ENCODE data around the gene ZNF362.

ZNF362 gene

GRCh38 chr1:33317354-33317753 lies 61.1 kb downstream of the ZNF362 start:
- Histone ChIP-seq H3K27me3 (ENCODE audit: insufficient read depth, low read length) (no peaks in the 10 kb centered on the region; the same call in 1 of the 2 replicates), H3K9me3 (ENCODE audit: insufficient read depth, low read depth, low read length) (no peaks in the 10 kb centered on the region), H3K9ac (ENCODE audit: low read depth, low read length) (no peak overlapping the region), H3K4me3 (ENCODE audit: low read length) (no peak overlapping the region), H3K36me3 (ENCODE audit: insufficient read depth, low read depth, low read length) (no peaks in the 10 kb centered on the region), H3K4me1 (ENCODE audit: insufficient read depth, low read length) (no peaks in the 10 kb centered on the region), H3K27ac (ENCODE audit: low read length) (no peak overlapping the region)

DNA sequence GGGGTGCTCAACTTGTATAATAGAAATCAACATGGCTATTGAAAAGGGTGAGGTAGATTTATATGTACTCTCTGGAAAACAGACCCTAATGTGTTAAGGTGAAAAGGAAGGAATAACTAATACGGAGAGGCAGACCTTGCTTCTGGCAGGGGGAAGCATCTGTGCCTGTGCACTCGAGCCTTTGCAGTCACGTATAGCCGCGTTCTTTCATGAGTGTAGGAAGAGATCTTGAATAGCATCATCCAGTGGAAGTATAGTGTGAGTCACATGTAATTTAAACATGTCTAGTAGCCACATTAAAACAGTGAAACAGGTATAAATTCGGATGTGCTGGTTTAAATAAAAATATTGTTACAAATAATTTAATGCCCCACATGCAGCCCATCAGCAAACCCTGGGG lies 61.7 kb downstream of the ZNF362 start:
- H3K4me3 ChIP-seq (ENCODE audit: low read length), result no peak overlapping the region
- no peak overlapping the region for H3K9ac ChIP-seq (ENCODE audit: low read depth, low read length)
- no peaks in the 10 kb centered on the region for H3K9me3 ChIP-seq (ENCODE audit: insufficient read depth, low read depth, low read length)
- H3K36me3 ChIP-seq (ENCODE audit: insufficient read depth, low read depth, low read length), result no peaks in the 10 kb centered on the region
- H3K4me1 ChIP-seq (ENCODE audit: insufficient read depth, low read length), result no peaks in the 10 kb centered on the region
- no peak overlapping the region for H3K27ac ChIP-seq (ENCODE audit: low read length)
- no peaks in the 10 kb centered on the region; the same call in 1 of the 2 replicates for H3K27me3 ChIP-seq (ENCODE audit: insufficient read depth, low read length)

DNA sequence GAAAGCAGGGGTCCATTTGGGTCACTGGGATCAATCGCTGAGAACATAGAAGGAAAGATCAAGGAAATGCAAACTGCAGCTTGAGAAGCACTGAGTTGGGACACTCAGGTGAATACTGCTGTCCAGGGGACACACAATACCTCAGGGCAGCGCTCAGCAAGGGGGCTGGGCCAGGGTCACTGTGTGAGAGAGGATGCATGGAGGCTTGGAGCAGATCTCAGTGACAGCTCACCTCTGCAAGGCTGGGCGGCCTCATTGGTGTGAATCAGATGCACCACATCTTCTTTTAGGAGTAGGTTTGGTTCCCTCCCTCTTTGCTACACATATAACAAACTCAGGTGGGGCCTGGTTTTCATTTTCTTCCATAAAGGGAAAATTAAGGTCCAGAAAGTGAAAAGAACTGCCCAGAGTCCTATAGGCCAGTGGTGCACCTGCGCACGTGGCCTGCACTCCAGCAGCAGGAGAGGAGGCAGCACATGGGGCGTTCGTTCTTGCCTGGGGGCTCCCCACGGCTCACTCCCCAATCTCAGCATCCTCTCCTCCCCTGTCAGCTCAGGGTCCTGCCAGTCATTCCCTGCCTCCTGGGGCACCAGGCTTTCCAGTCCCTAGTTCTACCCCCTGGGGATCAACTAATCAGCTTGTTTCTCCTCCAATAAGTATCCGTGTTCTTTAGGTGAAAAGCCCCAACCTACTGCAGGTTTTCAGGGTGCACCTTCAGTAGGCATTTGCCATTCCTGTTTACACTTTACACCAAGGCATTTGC lies 63.1 kb downstream of the ZNF362 start:
- Histone ChIP-seq H3K4me3 (ENCODE audit: low read length) (no peak overlapping the region), H3K36me3 (ENCODE audit: insufficient read depth, low read depth, low read length) (0 out of 2 replicates have a peak, but pooled peaks cover 1% of the 10 kb centered on the region), H3K27me3 (ENCODE audit: insufficient read depth, low read length) (no peaks in the 10 kb centered on the region; the same call in 1 of the 2 replicates), H3K27ac (ENCODE audit: low read length) (no peak overlapping the region), H3K9me3 (ENCODE audit: insufficient read depth, low read depth, low read length) (no peaks in the 10 kb centered on the region), H3K4me1 (ENCODE audit: insufficient read depth, low read length) (no peaks in the 10 kb centered on the region), H3K9ac (ENCODE audit: low read depth, low read length) (no peak overlapping the region)

- Histone ChIP-seq H3K27me3 (ENCODE audit: insufficient read depth, low read length) (no peaks in the 10 kb centered on the region; the same call in 1 of the 2 replicates), H3K36me3 (ENCODE audit: insufficient read depth, low read depth, low read length) (peaks cover 8% of the 10 kb centered on the region; the same call in 1 of the 2 replicates), H3K9ac (ENCODE audit: low read depth, low read length) (no peak overlapping the region), H3K4me3 (ENCODE audit: low read length) (no peak overlapping the region), H3K4me1 (ENCODE audit: insufficient read depth, low read length) (no peaks in the 10 kb centered on the region), H3K9me3 (ENCODE audit: insufficient read depth, low read depth, low read length) (no peaks in the 10 kb centered on the region), H3K27ac (ENCODE audit: low read length) (no peak overlapping the region)
These were observed 63.8 kb downstream of the ZNF362 start for GRCh38 chr1:33319949-33320618.

DNA sequence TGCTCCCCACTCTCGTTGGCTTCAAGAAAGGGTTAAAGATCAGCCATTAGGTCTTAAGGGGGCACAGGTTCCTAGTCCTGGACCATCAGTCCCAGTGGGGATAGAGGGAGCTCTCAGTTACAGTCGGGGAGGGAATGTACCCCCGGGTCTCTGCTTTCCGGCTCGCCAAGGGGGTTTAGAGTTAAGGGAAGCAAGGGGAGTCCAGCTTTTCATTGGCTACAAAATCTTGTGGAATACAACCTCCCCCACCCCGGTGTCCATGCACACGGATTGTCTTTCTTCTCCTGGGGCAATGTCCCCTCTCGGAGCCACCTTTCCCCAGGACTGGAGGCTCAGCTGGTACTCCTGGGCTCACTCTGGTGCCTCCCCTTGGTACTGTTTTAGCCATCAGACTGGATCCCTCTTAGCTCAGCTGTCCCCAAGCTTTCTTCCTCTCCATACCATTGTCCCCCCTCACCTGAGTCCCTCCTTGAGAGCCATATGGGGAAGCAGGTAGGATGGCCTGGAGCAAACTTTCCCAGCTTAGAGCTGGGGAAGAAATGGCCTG lies 64.4 kb downstream of the ZNF362 start, which contains the start of gene A3GALT2:
TSS of gene A3GALT2 (minus strand) at position 480 of the 547 bp plus-strand sequence. CDS start at position 480, 0 bp downstream.
- H3K36me3 ChIP-seq (ENCODE audit: insufficient read depth, low read depth, low read length), result peaks cover 14% of the 10 kb centered on the region; the same call in 1 of the 2 replicates
- no peak within 1 kb of the TSS for H3K9ac ChIP-seq (ENCODE audit: low read depth, low read length)
- H3K27me3 ChIP-seq (ENCODE audit: insufficient read depth, low read length), result no peaks in the 10 kb centered on the region; the same call in 1 of the 2 replicates
- no peaks in the 10 kb centered on the region for H3K9me3 ChIP-seq (ENCODE audit: insufficient read depth, low read depth, low read length)
- no peak within 1 kb of the TSS for H3K27ac ChIP-seq (ENCODE audit: low read length)
- H3K4me3 ChIP-seq (ENCODE audit: low read length), result no peak within 1 kb of the TSS
- no peaks in the 10 kb centered on the region for H3K4me1 ChIP-seq (ENCODE audit: insufficient read depth, low read length)

DNA sequence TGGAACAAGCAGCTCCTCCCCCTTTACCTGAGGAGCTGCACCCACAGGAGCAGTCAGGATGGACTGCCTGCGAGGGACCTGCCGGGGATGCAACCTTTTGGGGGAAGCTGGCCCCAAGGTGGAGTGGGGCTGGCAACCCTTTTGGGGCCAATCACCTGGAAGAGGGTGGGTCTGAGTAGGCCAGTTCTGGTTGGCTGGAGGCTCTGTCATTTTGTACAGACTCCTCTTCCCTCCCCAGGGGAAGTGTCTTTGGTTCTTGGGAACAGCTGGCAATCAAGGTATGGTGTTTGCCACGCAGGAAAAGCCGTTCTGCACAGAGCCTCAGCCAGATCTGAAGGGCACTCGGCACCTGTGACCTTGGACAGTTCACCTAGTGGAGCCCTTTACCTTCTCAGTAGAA lies 64.9 kb downstream of the ZNF362 start:
- no peak overlapping the region for H3K27ac ChIP-seq (ENCODE audit: low read length)
- H3K27me3 ChIP-seq (ENCODE audit: insufficient read depth, low read length), result no peaks in the 10 kb centered on the region; the same call in 1 of the 2 replicates
- H3K9me3 ChIP-seq (ENCODE audit: insufficient read depth, low read depth, low read length), result no peaks in the 10 kb centered on the region
- no peaks in the 10 kb centered on the region for H3K4me1 ChIP-seq (ENCODE audit: insufficient read depth, low read length)
- no peak overlapping the region for H3K9ac ChIP-seq (ENCODE audit: low read depth, low read length)
- H3K4me3 ChIP-seq (ENCODE audit: low read length), result no peak overlapping the region
- peaks cover 18% of the 10 kb centered on the region for H3K36me3 ChIP-seq (ENCODE audit: insufficient read depth, low read depth, low read length)

- H3K36me3 ChIP-seq (ENCODE audit: insufficient read depth, low read depth, low read length), result peaks cover 26% of the 10 kb centered on the region
- no peaks in the 10 kb centered on the region for H3K9me3 ChIP-seq (ENCODE audit: insufficient read depth, low read depth, low read length)
- no peaks in the 10 kb centered on the region; the same call in 1 of the 2 replicates for H3K27me3 ChIP-seq (ENCODE audit: insufficient read depth, low read length)
- H3K4me1 ChIP-seq (ENCODE audit: insufficient read depth, low read length), result no peaks in the 10 kb centered on the region
- H3K4me3 ChIP-seq (ENCODE audit: low read length), result no peak overlapping the region
- no peak overlapping the region for H3K9ac ChIP-seq (ENCODE audit: low read depth, low read length)
- no peak overlapping the region for H3K27ac ChIP-seq (ENCODE audit: low read length)
These were observed 65.8 kb downstream of the ZNF362 start for GRCh38 chr1:33322109-33322508.

DNA sequence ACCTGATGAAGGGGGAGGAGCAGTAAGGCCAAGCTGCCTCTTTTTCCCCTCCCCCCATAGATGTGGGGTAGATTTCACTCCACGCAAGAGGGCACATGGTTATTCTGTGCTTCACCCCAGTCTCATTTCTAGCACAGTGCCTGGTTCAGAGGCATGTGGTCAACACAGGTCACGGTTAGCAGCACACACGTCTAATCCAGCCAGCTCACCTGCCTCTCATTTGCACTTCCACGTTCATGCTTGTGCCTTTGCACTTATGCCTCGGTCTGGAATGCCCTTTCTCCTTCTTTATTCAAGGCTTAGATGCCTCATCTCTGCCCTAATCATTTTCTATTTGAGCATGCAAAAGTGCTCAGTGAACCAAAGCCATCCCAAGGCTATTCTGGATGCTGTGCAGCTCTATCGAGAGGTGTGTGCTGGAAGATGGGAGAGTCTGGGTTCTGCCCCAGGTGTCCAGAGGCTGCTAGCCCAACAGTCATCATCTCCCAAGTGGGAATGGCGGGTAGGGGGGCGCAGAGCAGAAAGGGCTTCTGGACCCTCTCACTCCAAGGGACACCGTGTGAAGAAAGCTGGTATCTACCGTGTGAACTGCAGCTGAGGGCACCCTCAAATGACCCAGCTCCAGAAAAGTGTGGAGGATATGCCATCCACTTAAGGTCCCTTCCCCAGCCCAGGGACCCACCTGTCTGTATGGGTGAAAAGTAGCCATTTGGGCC lies 66.7 kb downstream of the ZNF362 start:
- Histone ChIP-seq H3K4me1 (ENCODE audit: insufficient read depth, low read length) (no peaks in the 10 kb centered on the region), H3K4me3 (ENCODE audit: low read length) (no peak overlapping the region), H3K9me3 (ENCODE audit: insufficient read depth, low read depth, low read length) (no peaks in the 10 kb centered on the region), H3K36me3 (ENCODE audit: insufficient read depth, low read depth, low read length) (peaks cover 34% of the 10 kb centered on the region), H3K27me3 (ENCODE audit: insufficient read depth, low read length) (no peaks in the 10 kb centered on the region; the same call in 1 of the 2 replicates), H3K27ac (ENCODE audit: low read length) (no peak overlapping the region), H3K9ac (ENCODE audit: low read depth, low read length) (no peak overlapping the region)

DNA sequence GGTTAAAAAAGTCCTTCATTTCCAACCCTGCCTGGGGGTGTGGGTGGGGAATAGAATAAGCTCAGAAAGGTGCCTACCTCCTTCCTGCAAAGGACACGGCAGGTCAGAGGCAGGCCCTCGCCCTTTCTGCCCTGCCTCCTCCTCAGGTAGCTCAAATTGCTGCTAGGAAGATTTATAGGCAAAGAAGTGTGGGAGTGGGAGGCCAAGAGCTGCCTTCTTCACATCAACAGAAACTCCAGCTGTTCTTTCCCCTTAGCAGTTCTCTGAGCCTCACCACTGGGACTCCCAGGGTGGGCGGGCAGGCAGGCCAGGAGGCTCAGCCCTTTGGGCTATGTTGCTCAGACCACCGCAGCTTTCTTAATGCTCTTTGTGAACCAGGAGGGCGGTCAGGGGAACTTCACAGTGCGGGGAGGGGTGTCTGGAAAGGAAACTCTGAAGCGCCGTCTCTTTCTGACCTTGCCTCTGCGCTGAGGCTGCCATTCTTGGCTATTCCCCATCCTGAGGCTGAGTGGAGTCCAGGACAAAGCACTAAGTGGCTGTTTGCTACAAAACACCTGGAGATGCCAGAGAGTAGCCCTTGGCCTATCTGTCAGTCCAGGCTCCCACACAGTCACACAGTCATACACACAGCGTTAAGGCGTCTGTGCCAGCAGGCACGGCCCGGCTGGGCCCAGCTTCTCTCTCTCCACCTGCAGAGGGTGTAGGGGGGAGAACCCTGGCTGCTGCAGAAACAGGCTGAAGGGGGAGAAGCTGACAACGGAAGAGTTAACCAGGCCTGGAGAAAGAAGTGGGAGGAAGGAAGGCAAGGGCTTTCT lies 67.6 kb downstream of the ZNF362 start:
- H3K4me1 ChIP-seq (ENCODE audit: insufficient read depth, low read length), result no peaks in the 10 kb centered on the region
- no peaks in the 10 kb centered on the region; the same call in 1 of the 2 replicates for H3K27me3 ChIP-seq (ENCODE audit: insufficient read depth, low read length)
- no peaks in the 10 kb centered on the region for H3K9me3 ChIP-seq (ENCODE audit: insufficient read depth, low read depth, low read length)
- H3K4me3 ChIP-seq (ENCODE audit: low read length), result no peak overlapping the region
- H3K9ac ChIP-seq (ENCODE audit: low read depth, low read length), result no peak overlapping the region
- H3K27ac ChIP-seq (ENCODE audit: low read length), result no peak overlapping the region
- peaks cover 40% of the 10 kb centered on the region for H3K36me3 ChIP-seq (ENCODE audit: insufficient read depth, low read depth, low read length)

GRCh38 chr1:33324677-33325575 lies 68.6 kb downstream of the ZNF362 start:
- H3K4me1 ChIP-seq (ENCODE audit: insufficient read depth, low read length), result no peaks in the 10 kb centered on the region
- H3K36me3 ChIP-seq (ENCODE audit: insufficient read depth, low read depth, low read length), result peaks cover 51% of the 10 kb centered on the region
- H3K27me3 ChIP-seq (ENCODE audit: insufficient read depth, low read length), result no peaks in the 10 kb centered on the region; the same call in 1 of the 2 replicates
- H3K27ac ChIP-seq (ENCODE audit: low read length), result no peak overlapping the region
- H3K4me3 ChIP-seq (ENCODE audit: low read length), result no peak overlapping the region
- H3K9me3 ChIP-seq (ENCODE audit: insufficient read depth, low read depth, low read length), result no peaks in the 10 kb centered on the region
- no peak overlapping the region for H3K9ac ChIP-seq (ENCODE audit: low read depth, low read length)

Measured in iPS-20b (cell line).